HEK293 (cell line): ENCODE results near the gene TCEAL3.

ENCODE experiments used
- CTCF ChIA-PET: fragments of 350-600 bp; formaldehyde crosslinking; extraction: SDS; loops from one replicate; lab custom pipeline; 2021; ENCODE audit warnings: antibody characterized with exemption; lab: Yijun Ruan, JAX
- POLR2A ChIA-PET: fragments of 300-600 bp; formaldehyde crosslinking; extraction: SDS; loops from one replicate; lab custom pipeline; 2020; ENCODE audit warnings: antibody characterized with exemption, inconsistent platforms; lab: Yijun Ruan, JAX
- H3K27ac ChIP-seq: fragments of 200-500 bp; sonication (Bioruptor generic); 2 replicates; pipeline ENCODE4 v1.5.1; 2014; ENCODE audit warnings: low read depth, low read length, control low read depth, inconsistent platforms; ENCODE audit errors: extremely low read depth
- H3K36me3 ChIP-seq, 2 experiments: fragments of 200-500 bp in 1 of 2; sonication (Bioruptor generic) in 1 of 2; 1 replicate in 1 of 2; 2 replicates in 1 of 2; pipeline ENCODE4 v1.5.1; 2014 to 2017; ENCODE audit warnings: inconsistent platforms in 2 of 2, low read length in 2 of 2; ENCODE audit not compliant: control insufficient read depth in 2 of 2, insufficient read depth in 1 of 2
- H3K4me1 ChIP-seq: fragments of 200-500 bp; sonication (Bioruptor generic); 2 replicates; pipeline ENCODE4 v1.5.1; 2014; ENCODE audit warnings: mild to moderate bottlenecking, low read length, inconsistent platforms; ENCODE audit not compliant: control insufficient read depth, insufficient read depth
- H3K4me3 ChIP-seq: 2 replicates; pipeline ENCODE4 v1.5.1; 2011; ENCODE audit warnings: low read depth, mild to moderate bottlenecking, control low read depth, low read length, moderate library complexity
- H3K9me3 ChIP-seq: fragments of 200-500 bp; sonication (Bioruptor generic); 2 replicates; pipeline ENCODE4 v1.5.1; 2014; ENCODE audit warnings: low read depth, low read length, inconsistent platforms; ENCODE audit not compliant: control insufficient read depth, insufficient read depth
- EGR2 ChIP-seq: fragments of 450-650 bp; formaldehyde crosslinking; IDR thresholded peaks from 2 replicates; pipeline ENCODE4 v1.5.1; 2016; ENCODE audit warnings: low read depth, missing biosample characterization, missing genetic modification characterization
- GLIS1 ChIP-seq: fragments of 450-650 bp; formaldehyde crosslinking; IDR thresholded peaks from 2 replicates; pipeline ENCODE4 v1.5.1; 2016; ENCODE audit warnings: missing biosample characterization, missing genetic modification characterization
- KLF1 ChIP-seq: fragments of 450-650 bp; formaldehyde crosslinking; IDR thresholded peaks from 2 replicates; pipeline ENCODE4 v1.5.1; 2016; ENCODE audit warnings: missing biosample characterization, missing genetic modification characterization
- KLF7 ChIP-seq: fragments of 450-650 bp; formaldehyde crosslinking; IDR thresholded peaks from 2 replicates; pipeline ENCODE4 v1.5.1; 2016; ENCODE audit warnings: missing biosample characterization, missing genetic modification characterization, borderline replicate concordance
- KLF8 ChIP-seq: fragments of 450-650 bp; formaldehyde crosslinking; IDR thresholded peaks from 2 replicates; pipeline ENCODE4 v1.5.1; 2016; ENCODE audit warnings: missing biosample characterization, missing genetic modification characterization
- PATZ1 ChIP-seq: fragments of 450-650 bp; formaldehyde crosslinking; IDR thresholded peaks from 2 replicates; pipeline ENCODE4 v1.5.1; 2016; ENCODE audit warnings: missing biosample characterization, missing genetic modification characterization
- PRDM10 ChIP-seq: fragments of 450-650 bp; formaldehyde crosslinking; IDR thresholded peaks from 2 replicates; pipeline ENCODE4 v1.5.1; 2016; ENCODE audit warnings: missing biosample characterization, missing genetic modification characterization
- SP2 ChIP-seq: fragments of 450-650 bp; formaldehyde crosslinking; IDR thresholded peaks from 2 replicates; pipeline ENCODE4 v1.5.1; 2016; ENCODE audit warnings: missing biosample characterization, missing genetic modification characterization
- SP7 ChIP-seq: fragments of 450-650 bp; formaldehyde crosslinking; IDR thresholded peaks from 2 replicates; pipeline ENCODE4 v1.5.1; 2016; ENCODE audit warnings: missing biosample characterization, missing genetic modification characterization
- ZBTB20 ChIP-seq: fragments of 450-650 bp; formaldehyde crosslinking; IDR thresholded peaks from 2 replicates; pipeline ENCODE4 v1.5.1; 2016; ENCODE audit warnings: missing biosample characterization, missing genetic modification characterization
- ZBTB8A ChIP-seq: fragments of 450-650 bp; formaldehyde crosslinking; IDR thresholded peaks from 2 replicates; pipeline ENCODE4 v1.5.1; 2016; ENCODE audit warnings: missing biosample characterization, missing genetic modification characterization
- ZEB2 ChIP-seq: fragments of 450-650 bp; formaldehyde crosslinking; IDR thresholded peaks from 2 replicates; pipeline ENCODE4 v1.5.1; 2016; ENCODE audit warnings: missing biosample characterization, missing genetic modification characterization
- ZFHX2 ChIP-seq: fragments of 450-650 bp; formaldehyde crosslinking; conservative IDR thresholded peaks from 2 replicates; pipeline ENCODE4 v1.5.1; 2016; ENCODE audit warnings: missing biosample characterization, missing genetic modification characterization
- ZNF335 ChIP-seq: fragments of 450-650 bp; formaldehyde crosslinking; conservative IDR thresholded peaks from 2 replicates; pipeline ENCODE4 v1.5.1; 2016; ENCODE audit warnings: missing biosample characterization, missing genetic modification characterization
- ZNF341 ChIP-seq: fragments of 450-650 bp; formaldehyde crosslinking; IDR thresholded peaks from 2 replicates; pipeline ENCODE4; 2016; ENCODE audit warnings: low read depth, missing biosample characterization, missing genetic modification characterization
- ZNF521 ChIP-seq: fragments of 450-650 bp; formaldehyde crosslinking; IDR thresholded peaks from 2 replicates; pipeline ENCODE4 v1.5.1; 2017; ENCODE audit warnings: missing biosample characterization, mild to moderate bottlenecking, missing genetic modification characterization
- ZNF549 ChIP-seq: fragments of 450-650 bp; IDR thresholded peaks from 2 replicates; pipeline ENCODE4 v1.5.1; 2018; ENCODE audit warnings: missing biosample characterization, missing genetic modification characterization, mild to moderate bottlenecking, inconsistent platforms, moderate library complexity
- TF ChIP-seq, protein P1 (sequence below): fragments of 450-650 bp; formaldehyde crosslinking; IDR thresholded peaks from 2 replicates; pipeline ENCODE4 v1.5.1; 2017; ENCODE audit warnings: missing biosample characterization, missing genetic modification characterization
- TF ChIP-seq, protein P2 (sequence below): fragments of 450-650 bp; formaldehyde crosslinking; IDR thresholded peaks from 2 replicates; pipeline ENCODE4 v1.5.1; 2016; ENCODE audit warnings: missing biosample characterization, missing genetic modification characterization
- TF ChIP-seq, protein P3 (sequence below): fragments of 450-650 bp; formaldehyde crosslinking; IDR thresholded peaks from 2 replicates; pipeline ENCODE4 v1.5.1; 2016; ENCODE audit warnings: missing biosample characterization, missing genetic modification characterization
- TF ChIP-seq, protein P4 (sequence below): fragments of 450-650 bp; formaldehyde crosslinking; optimal IDR thresholded peaks from 2 replicates; pipeline ENCODE3; 2016; ENCODE audit warnings: missing biosample characterization, mild to moderate bottlenecking, missing genetic modification characterization

TCEAL3 gene, protein sequence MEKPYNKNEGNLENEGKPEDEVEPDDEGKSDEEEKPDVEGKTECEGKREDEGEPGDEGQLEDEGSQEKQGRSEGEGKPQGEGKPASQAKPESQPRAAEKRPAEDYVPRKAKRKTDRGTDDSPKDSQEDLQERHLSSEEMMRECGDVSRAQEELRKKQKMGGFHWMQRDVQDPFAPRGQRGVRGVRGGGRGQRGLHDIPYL

DNA sequence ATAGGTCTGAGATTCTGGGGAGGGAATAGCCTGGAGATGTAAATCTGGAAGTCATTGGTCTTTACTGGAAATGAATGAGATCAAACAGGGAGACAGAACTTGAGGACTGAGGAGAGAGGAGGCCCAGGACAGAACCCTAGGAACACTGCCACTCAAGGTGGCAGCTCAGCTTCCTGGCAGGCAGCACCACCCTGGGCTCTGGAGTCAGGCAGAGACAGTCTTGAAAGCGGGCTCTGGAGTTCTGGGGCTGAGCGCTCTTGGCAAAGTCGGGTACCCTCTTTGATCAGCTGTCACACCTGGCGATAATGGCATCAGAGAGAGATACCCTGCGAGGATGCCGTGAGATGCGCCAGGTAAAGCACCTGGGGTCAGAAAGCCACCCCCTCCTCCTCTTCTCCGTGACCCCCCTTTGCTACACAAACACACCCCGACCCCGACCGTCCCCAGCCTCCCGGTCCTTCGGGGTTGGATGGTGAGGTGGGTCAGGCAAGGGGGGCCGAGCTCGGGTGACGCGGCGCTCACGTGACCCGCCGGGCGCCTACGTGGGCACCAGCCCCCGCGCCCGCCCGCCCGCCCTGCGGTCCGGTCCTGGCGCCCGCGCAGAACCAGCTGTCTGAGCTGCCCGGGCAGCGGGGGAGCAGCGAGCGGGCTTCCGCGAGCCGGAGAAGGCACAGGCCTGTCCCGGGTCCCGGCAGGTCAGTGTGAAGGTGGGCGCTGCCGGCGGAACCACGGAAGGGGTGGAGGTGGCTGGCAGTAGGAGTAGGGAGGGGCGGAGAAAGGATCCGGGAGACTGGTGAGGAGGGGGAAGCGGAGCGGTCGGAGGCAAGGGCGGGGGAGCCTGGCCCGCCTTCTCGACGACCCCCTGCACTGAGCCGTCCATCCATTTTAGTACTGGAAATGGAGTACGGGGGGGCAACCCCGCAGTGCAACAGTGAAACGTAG is at the start of gene TCEAL3:
TSS of gene TCEAL3 (plus strand) at position 600 of the 942 bp plus-strand sequence. CDS start 1,102 bp downstream, outside the sequence.
- POLR2A ChIA-PET, result no interaction called here
- Histone ChIP-seq H3K27ac (no peak within 1 kb of the TSS; the same call in 1 of the 2 replicates), H3K36me3 (peaks cover 0 to 23% of the 10 kb centered on the region in 2 experiments; a peak in 1 of 3 replicates), H3K4me1 (no peaks in the 10 kb centered on the region), H3K9me3 (no peaks in the 10 kb centered on the region), H3K4me3 (peak within 1 kb of the TSS; percentile 62)
- CTCF ChIA-PET, result interaction anchor here (0.6 kb wide), 1 partner anchor 23 kb away, joined by 3 read pairs; no protein-coding TSS in a partner anchor
- TF ChIP-seq ZEB2 (tag by site-specific recombination) (0 out of 2 replicates have a peak, but pooled peaks have one; percentile 20), ZNF335 (tag by site-specific recombination) (peak; percentile 74), ZNF549 (no peak), KLF7 (tag by site-specific recombination) (no peak), KLF8 (tag by site-specific recombination) (peak; percentile 19; the same call in 1 of the 2 replicates), SP2 (tag by site-specific recombination) (peak; percentile 66), PATZ1 (tag by site-specific recombination) (peak; percentile 38), EGR2 (peak; percentile 62), KLF1 (tag by site-specific recombination) (peak; percentile 42; the same call in 1 of the 2 replicates), GLIS1 (tag by site-specific recombination) (peak; percentile 57), SP7 (tag by site-specific recombination) (no peak), ZBTB8A (peak; percentile 60), PRDM10 (tag by site-specific recombination) (0 out of 2 replicates have a peak, but pooled peaks have one; percentile 9), ZFHX2 (tag by site-specific recombination) (peak; percentile 81), ZNF341 (peak; percentile 27; the same call in 1 of the 2 replicates), ZNF521 (tag by site-specific recombination) (no peak), ZBTB20 (tag by site-specific recombination) (peak; percentile 44; the same call in 1 of the 2 replicates)
- TF ChIP-seq, protein P1, sequence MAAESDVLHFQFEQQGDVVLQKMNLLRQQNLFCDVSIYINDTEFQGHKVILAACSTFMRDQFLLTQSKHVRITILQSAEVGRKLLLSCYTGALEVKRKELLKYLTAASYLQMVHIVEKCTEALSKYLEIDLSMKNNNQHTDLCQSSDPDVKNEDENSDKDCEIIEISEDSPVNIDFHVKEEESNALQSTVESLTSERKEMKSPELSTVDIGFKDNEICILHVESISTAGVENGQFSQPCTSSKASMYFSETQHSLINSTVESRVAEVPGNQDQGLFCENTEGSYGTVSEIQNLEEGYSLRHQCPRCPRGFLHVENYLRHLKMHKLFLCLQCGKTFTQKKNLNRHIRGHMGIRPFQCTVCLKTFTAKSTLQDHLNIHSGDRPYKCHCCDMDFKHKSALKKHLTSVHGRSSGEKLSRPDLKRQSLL (tag by site-specific recombination), result no peak
- TF ChIP-seq, protein P2, sequence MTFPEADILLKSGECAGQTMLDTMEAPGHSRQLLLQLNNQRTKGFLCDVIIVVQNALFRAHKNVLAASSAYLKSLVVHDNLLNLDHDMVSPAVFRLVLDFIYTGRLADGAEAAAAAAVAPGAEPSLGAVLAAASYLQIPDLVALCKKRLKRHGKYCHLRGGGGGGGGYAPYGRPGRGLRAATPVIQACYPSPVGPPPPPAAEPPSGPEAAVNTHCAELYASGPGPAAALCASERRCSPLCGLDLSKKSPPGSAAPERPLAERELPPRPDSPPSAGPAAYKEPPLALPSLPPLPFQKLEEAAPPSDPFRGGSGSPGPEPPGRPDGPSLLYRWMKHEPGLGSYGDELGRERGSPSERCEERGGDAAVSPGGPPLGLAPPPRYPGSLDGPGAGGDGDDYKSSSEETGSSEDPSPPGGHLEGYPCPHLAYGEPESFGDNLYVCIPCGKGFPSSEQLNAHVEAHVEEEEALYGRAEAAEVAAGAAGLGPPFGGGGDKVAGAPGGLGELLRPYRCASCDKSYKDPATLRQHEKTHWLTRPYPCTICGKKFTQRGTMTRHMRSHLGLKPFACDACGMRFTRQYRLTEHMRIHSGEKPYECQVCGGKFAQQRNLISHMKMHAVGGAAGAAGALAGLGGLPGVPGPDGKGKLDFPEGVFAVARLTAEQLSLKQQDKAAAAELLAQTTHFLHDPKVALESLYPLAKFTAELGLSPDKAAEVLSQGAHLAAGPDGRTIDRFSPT (tag by site-specific recombination), result peak; percentile 23; the same call in 1 of the 2 replicates
- TF ChIP-seq, protein P3, sequence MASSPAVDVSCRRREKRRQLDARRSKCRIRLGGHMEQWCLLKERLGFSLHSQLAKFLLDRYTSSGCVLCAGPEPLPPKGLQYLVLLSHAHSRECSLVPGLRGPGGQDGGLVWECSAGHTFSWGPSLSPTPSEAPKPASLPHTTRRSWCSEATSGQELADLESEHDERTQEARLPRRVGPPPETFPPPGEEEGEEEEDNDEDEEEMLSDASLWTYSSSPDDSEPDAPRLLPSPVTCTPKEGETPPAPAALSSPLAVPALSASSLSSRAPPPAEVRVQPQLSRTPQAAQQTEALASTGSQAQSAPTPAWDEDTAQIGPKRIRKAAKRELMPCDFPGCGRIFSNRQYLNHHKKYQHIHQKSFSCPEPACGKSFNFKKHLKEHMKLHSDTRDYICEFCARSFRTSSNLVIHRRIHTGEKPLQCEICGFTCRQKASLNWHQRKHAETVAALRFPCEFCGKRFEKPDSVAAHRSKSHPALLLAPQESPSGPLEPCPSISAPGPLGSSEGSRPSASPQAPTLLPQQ (tag by site-specific recombination), result 0 out of 2 replicates have a peak, but pooled peaks have one; percentile 38
- TF ChIP-seq, protein P4, sequence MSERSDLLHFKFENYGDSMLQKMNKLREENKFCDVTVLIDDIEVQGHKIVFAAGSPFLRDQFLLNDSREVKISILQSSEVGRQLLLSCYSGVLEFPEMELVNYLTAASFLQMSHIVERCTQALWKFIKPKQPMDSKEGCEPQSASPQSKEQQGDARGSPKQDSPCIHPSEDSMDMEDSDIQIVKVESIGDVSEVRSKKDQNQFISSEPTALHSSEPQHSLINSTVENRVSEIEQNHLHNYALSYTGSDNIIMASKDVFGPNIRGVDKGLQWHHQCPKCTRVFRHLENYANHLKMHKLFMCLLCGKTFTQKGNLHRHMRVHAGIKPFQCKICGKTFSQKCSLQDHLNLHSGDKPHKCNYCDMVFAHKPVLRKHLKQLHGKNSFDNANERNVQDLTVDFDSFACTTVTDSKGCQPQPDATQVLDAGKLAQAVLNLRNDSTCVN, result peak; percentile 37
